K562 (cell line): Measurements from ENCODE around the gene SLC16A1. TPM values are rescaled to one million over a fixed set of nuclear protein-coding genes. Genes with fewer than 3 reads are reported as not detected.

Experiments
- ATAC-seq: fragments of 200-7000 bp; cut with Tn5 transposase; 3 replicates; pipeline ENCODE4 v1.9.1; 2020; ENCODE audit warnings: moderate library complexity
- BruUV-seq: library from RNA; stranded (reverse); fragments of 400-500 nt; replicated peaks from 2 replicates; lab custom pipeline; 2021; lab: Mats Ljungman, UMichigan
- CTCF ChIA-PET: fragments of 300-600 bp; formaldehyde crosslinking; extraction: SDS; loops from one replicate; lab custom pipeline; 2021; ENCODE audit warnings: low intra/inter-chr PET ratio; lab: Yijun Ruan, JAX
- POLR2A ChIA-PET: fragments of 300-600, 350-650 bp; sonication (Branson Sonifier 250); formaldehyde crosslinking; extraction: SDS; loops from one replicate; lab custom pipeline; 2021; ENCODE audit warnings: antibody characterized with exemption, inconsistent platforms; lab: Yijun Ruan, JAX
- DNase-seq, 4 experiments: peaks; one replicate each; pipeline versions ENCODE4 v3.0.0 to v3.0.0-alpha.2; 2011 to 2018; ENCODE audit warnings: low spot score in 3 of 4, mixed read lengths in 3 of 4; ENCODE audit errors: extremely low read depth in 1 of 4
- FAIRE-seq: peaks from 2 replicates; lab custom pipeline; 2011; peaks lifted over from hg19 to GRCh38; lab: Jason Lieb, UNC
- H2AFZ ChIP-seq: 2 replicates; pipeline ENCODE4 v1.6.0; 2011; ENCODE audit warnings: low read depth, low read length, control low read depth, inconsistent platforms
- H3K27ac ChIP-seq: fragments of 200-600 bp; 3 replicates; pipeline ENCODE4 v1.8.0; 2011; ENCODE audit warnings: low read depth, mild to moderate bottlenecking, control low read depth, inconsistent platforms, low read length, moderate library complexity, mixed read lengths; ENCODE audit errors: extremely low read depth
- H3K27me3 ChIP-seq, 2 experiments: fragments of 300-600 bp in 1 of 2; 2 replicates in 1 of 2; 3 replicates in 1 of 2; pipeline versions ENCODE4 v1.6.0 to v1.8.0; 2011; ENCODE audit warnings: inconsistent platforms in 2 of 2, low read length in 2 of 2, mild to moderate bottlenecking in 1 of 2, mixed read lengths in 1 of 2, moderate library complexity in 1 of 2; ENCODE audit not compliant: control insufficient read depth in 2 of 2, insufficient read depth in 2 of 2
- H3K36me3 ChIP-seq: fragments of 300-600 bp; 3 replicates; pipeline ENCODE4 v1.8.0; 2011; ENCODE audit warnings: mild to moderate bottlenecking, low read length, inconsistent platforms; ENCODE audit not compliant: control insufficient read depth, insufficient read depth
- H3K4me1 ChIP-seq, 2 experiments: fragments of 200-600 bp in 1 of 2; replicated peaks in 1 of 2; 2 replicates in 1 of 2; 3 replicates in 1 of 2; pipeline versions ENCODE4 v1.5.1 to v1.8.0; 2011; ENCODE audit warnings: inconsistent platforms in 2 of 2, low read length in 2 of 2, mild to moderate bottlenecking in 1 of 2, mixed read lengths in 1 of 2, moderate library complexity in 1 of 2; ENCODE audit not compliant: control insufficient read depth in 2 of 2, insufficient read depth in 2 of 2
- H3K4me2 ChIP-seq: 2 replicates; pipeline ENCODE4 v1.6.1; 2011; ENCODE audit warnings: low read length, control low read depth, inconsistent platforms, mixed read lengths; ENCODE audit not compliant: insufficient read depth
- H3K4me3 ChIP-seq: fragments of 200-600 bp; sonication (generic), shearing (Covaris generic); 2 replicates; pipeline ENCODE4 v1.5.1; 2016; ENCODE audit warnings: control low read depth, inconsistent platforms
- H3K79me2 ChIP-seq: fragments of 200-600 bp; 3 replicates; pipeline ENCODE4 v1.8.0; 2011; ENCODE audit warnings: low read length, inconsistent platforms; ENCODE audit not compliant: control insufficient read depth, insufficient read depth
- H3K9ac ChIP-seq, 2 experiments: 2 replicates each; pipeline versions ENCODE4 v1.6.0 to v1.6.1; 2011; ENCODE audit warnings: low read depth in 2 of 2, low read length in 2 of 2, control low read depth in 1 of 2, inconsistent platforms in 1 of 2, mild to moderate bottlenecking in 1 of 2, mixed read lengths in 1 of 2; ENCODE audit not compliant: insufficient read depth in 1 of 2
- H3K9me1 ChIP-seq: one replicate; pipeline ENCODE4 v1.6.0; 2011; ENCODE audit warnings: inconsistent platforms, mild to moderate bottlenecking, low read length, moderate library complexity; ENCODE audit not compliant: control insufficient read depth, insufficient read depth
- H3K9me3 ChIP-seq: replicated peaks from 2 replicates; pipeline ENCODE4 v1.5.1; 2011; ENCODE audit warnings: low read depth, low read length, inconsistent platforms; ENCODE audit not compliant: control insufficient read depth, insufficient read depth
- H4K20me1 ChIP-seq: replicated peaks from 2 replicates; pipeline ENCODE4 v1.6.1; 2011; ENCODE audit warnings: low read length, inconsistent platforms, mixed read lengths; ENCODE audit not compliant: control insufficient read depth, insufficient read depth
- CBFB ChIP-seq: sonication (generic); formaldehyde crosslinking; IDR thresholded peaks from 2 replicates; pipeline ENCODE4 v1.4.0; 2020; ENCODE audit warnings: mild to moderate bottlenecking, missing genetic modification reagents
- FOXJ2 ChIP-seq: fragments of 200-800 bp; sonication (Bioruptor generic); IDR thresholded peaks from 2 replicates; pipeline ENCODE4 v1.6.1; 2016; ENCODE audit warnings: missing genetic modification characterization, missing compliant biosample characterization
- GABPB1 ChIP-seq: sonication (generic); formaldehyde crosslinking; IDR thresholded peaks from 2 replicates; pipeline ENCODE4 v1.8.0; 2022; ENCODE audit warnings: mild to moderate bottlenecking, missing genetic modification reagents
- MAFK ChIP-seq: IDR thresholded peaks from 2 replicates; pipeline ENCODE4 v1.6.1; 2011; ENCODE audit warnings: low read length, improper control_type of control experiment
- MCM7 ChIP-seq, 2 experiments: fragments of 450-650 bp; IDR thresholded peaks; 2 replicates each; pipeline ENCODE4 v1.6.1; 2016 to 2018
- NCOR1 ChIP-seq: fragments of 450-650 bp; IDR thresholded peaks from 2 replicates; pipeline ENCODE4 v1.6.1; 2016; ENCODE audit warnings: mild to moderate bottlenecking, moderate library complexity
- NELFE ChIP-seq: IDR thresholded peaks from 2 replicates; pipeline ENCODE4 v1.6.1; 2011; ENCODE audit warnings: mild to moderate bottlenecking; ENCODE audit not compliant: insufficient read depth, insufficient read length
- POLR2G ChIP-seq: fragments of 200-400 bp; formaldehyde crosslinking; IDR thresholded peaks from 2 replicates; pipeline ENCODE4 v1.6.1; 2017; ENCODE audit warnings: low read depth, mild to moderate bottlenecking, antibody characterized with exemption, low read length, moderate library complexity
- RBM22 ChIP-seq: fragments of 200-400 bp; formaldehyde crosslinking; IDR thresholded peaks from 2 replicates; pipeline ENCODE4 v1.6.1; 2018; ENCODE audit warnings: low read length, low read depth; ENCODE audit not compliant: poor library complexity, severe bottlenecking
- TAF15 ChIP-seq: fragments of 200-400 bp; formaldehyde crosslinking; IDR thresholded peaks from 2 replicates; pipeline ENCODE4 v1.6.1; 2017; ENCODE audit warnings: mild to moderate bottlenecking, low read depth, low read length, moderate library complexity
- ZBTB33 ChIP-seq: sonication (generic); formaldehyde crosslinking; IDR thresholded peaks from 2 replicates; pipeline ENCODE4 v1.8.1; 2023; ENCODE audit warnings: mild to moderate bottlenecking, missing genetic modification reagents
- ZNF324 ChIP-seq: fragments of 250-450 bp; sonication (Bioruptor Pico); IDR thresholded peaks from 2 replicates; pipeline ENCODE4 v1.4.0; 2020; ENCODE audit warnings: mild to moderate bottlenecking
- WGBS: fragments of 100-300 bp; shearing (Covaris generic); methylation state at CpG from one replicate; pipeline ENCODE4 v1.1.6; 2016; ENCODE audit warnings: low coverage, mixed read lengths; ENCODE audit not compliant: insufficient coverage; ENCODE audit errors: missing lambda C conversion rate; 5-methylcytosine and 5-hydroxymethylcytosine counted together
- in situ Hi-C: fragments of 300-500 bp; cut with MboI; formaldehyde crosslinking; loops from 4 replicates; pipeline ENCODE4 v1.15.0; 2018; ENCODE audit warnings: inconsistent platforms, mixed read lengths
- intact Hi-C: fragments of 100-400 bp; cut with micrococcal nuclease; formaldehyde crosslinking; loops from 2 replicates; pipeline ENCODE4 v1.14.2; 2022
- polyA plus RNA-seq, 8 experiments: library from polyadenylated mRNA; depleted of rRNA in 4 of 8; stranded (reverse) in 5 of 8; unstranded in 3 of 8; fragments of >200 nt; fragmentation: Nextera tagmentation in 2 of 8; fragmentation: Illumina TruSeq in 1 of 8; extraction: Ambion mirVana in 2 of 8; extraction: Trizol in 1 of 8; gene quantifications; 2 replicates each; pipeline versions ENCODE4 v1.2.1 to v1.2.3, GENCODE V29; 2011 to 2014; ENCODE audit warnings: inconsistent platforms in 1 of 8, missing spikeins in 1 of 8
- total RNA-seq, 7 experiments: library from RNA; depleted of rRNA in 6 of 7; stranded (reverse); fragments of >200 nt in 6 of 7; fragmentation: Illumina TruSeq in 2 of 7; extraction: Trizol in 2 of 7; gene quantifications; 2 replicates each; pipeline versions ENCODE4 v1.2.1 to v1.2.3, GENCODE V29; 2011 to 2021; ENCODE audit warnings: low replicate concordance in 1 of 7
- TF ChIP-seq, protein P1 (sequence below): fragments of 250-450 bp; sonication (Bioruptor Pico); IDR thresholded peaks from 2 replicates; pipeline ENCODE4 v1.4.0; 2020
- TF ChIP-seq, protein P2 (sequence below): fragments of 450-650 bp; IDR thresholded peaks from 2 replicates; pipeline ENCODE4 v1.6.1; 2017; ENCODE audit warnings: antibody characterized with exemption, mild to moderate bottlenecking

Gene SLC16A1
- total and polyA plus RNA-seq, 9 of the 15 experiments (the other 6 are each of a cell fraction or from before 2014, with no cell fraction given), result 73.1 to 244 (median 117) TPM

- peak; percentile 98 for TF ChIP-seq ZBTB33 (CRISPR knock-in tag)
- TF ChIP-seq ZNF324, result no peak
These were observed 32.0 kb downstream of the SLC16A1 start (continued) for GRCh38 chr1:112923959-112924349.

GRCh38 chr1:112923234-112923958, 32.6 kb downstream of the SLC16A1 start:
- 97% methylated on average over 24 of the region's 25 CpGs for WGBS
- FAIRE-seq, result no peak
- CTCF ChIA-PET, result no interaction called here

More at GRCh38 chr1:112923234-112923958, 32.6 kb downstream of the SLC16A1 start:
- H3K9ac ChIP-seq, result peak overlapping the region in 1 of 2 experiments; percentile 32; a peak in 1 of 4 replicates
- H3K79me2 ChIP-seq, result peaks cover 51% of the 10 kb centered on the region
- BruUV-seq, result no TSS peak
- no peak overlapping the region for H3K4me2 ChIP-seq
- POLR2A ChIA-PET, result interaction anchor here (1.6 to 5.6 kb wide), 3 partner anchors 10 to 13 kb away, joined by 3 to 44 read pairs (median 11); no protein-coding TSS in a partner anchor
- H3K4me3 ChIP-seq, result no peak overlapping the region
- H3K4me1 ChIP-seq, result peaks cover 0 to 7% of the 10 kb centered on the region in 2 experiments; a peak in 1 of 5 replicates
- H3K27ac ChIP-seq, result no peak overlapping the region
- no peaks in the 10 kb centered on the region for H3K27me3 ChIP-seq
- intact Hi-C loops, result no loop called here
- peaks cover 93% of the 10 kb centered on the region for H3K36me3 ChIP-seq
- TF ChIP-seq MAFK (no peak), CBFB (CRISPR knock-in tag) (no peak), RBM22 (peak; percentile 80), MCM7 (IDR thresholded peaks at IDR 0.05) (no peak), TAF15 (0 out of 2 replicates have a peak, but pooled peaks have one; percentile 51), NCOR1 (no peak), GABPB1 (CRISPR knock-in tag) (no peak), FOXJ2 (tag) (no peak), POLR2G (peak; percentile 57), NELFE (no peak)
- TF ChIP-seq, protein P1, sequence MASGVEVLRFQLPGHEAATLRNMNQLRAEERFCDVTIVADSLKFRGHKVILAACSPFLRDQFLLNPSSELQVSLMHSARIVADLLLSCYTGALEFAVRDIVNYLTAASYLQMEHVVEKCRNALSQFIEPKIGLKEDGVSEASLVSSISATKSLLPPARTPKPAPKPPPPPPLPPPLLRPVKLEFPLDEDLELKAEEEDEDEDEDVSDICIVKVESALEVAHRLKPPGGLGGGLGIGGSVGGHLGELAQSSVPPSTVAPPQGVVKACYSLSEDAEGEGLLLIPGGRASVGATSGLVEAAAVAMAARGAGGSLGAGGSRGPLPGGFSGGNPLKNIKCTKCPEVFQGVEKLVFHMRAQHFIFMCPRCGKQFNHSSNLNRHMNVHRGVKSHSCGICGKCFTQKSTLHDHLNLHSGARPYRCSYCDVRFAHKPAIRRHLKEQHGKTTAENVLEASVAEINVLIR (CRISPR knock-in tag), result no peak
- TF ChIP-seq, protein P2, sequence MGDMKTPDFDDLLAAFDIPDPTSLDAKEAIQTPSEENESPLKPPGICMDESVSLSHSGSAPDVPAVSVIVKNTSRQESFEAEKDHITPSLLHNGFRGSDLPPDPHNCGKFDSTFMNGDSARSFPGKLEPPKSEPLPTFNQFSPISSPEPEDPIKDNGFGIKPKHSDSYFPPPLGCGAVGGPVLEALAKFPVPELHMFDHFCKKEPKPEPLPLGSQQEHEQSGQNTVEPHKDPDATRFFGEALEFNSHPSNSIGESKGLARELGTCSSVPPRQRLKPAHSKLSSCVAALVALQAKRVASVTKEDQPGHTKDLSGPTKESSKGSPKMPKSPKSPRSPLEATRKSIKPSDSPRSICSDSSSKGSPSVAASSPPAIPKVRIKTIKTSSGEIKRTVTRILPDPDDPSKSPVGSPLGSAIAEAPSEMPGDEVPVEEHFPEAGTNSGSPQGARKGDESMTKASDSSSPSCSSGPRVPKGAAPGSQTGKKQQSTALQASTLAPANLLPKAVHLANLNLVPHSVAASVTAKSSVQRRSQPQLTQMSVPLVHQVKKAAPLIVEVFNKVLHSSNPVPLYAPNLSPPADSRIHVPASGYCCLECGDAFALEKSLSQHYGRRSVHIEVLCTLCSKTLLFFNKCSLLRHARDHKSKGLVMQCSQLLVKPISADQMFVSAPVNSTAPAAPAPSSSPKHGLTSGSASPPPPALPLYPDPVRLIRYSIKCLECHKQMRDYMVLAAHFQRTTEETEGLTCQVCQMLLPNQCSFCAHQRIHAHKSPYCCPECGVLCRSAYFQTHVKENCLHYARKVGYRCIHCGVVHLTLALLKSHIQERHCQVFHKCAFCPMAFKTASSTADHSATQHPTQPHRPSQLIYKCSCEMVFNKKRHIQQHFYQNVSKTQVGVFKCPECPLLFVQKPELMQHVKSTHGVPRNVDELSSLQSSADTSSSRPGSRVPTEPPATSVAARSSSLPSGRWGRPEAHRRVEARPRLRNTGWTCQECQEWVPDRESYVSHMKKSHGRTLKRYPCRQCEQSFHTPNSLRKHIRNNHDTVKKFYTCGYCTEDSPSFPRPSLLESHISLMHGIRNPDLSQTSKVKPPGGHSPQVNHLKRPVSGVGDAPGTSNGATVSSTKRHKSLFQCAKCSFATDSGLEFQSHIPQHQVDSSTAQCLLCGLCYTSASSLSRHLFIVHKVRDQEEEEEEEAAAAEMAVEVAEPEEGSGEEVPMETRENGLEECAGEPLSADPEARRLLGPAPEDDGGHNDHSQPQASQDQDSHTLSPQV, result no peak
- TF ChIP-seq, all 486 proteins: peak for 3
- H3K9me1 ChIP-seq, result no peaks in the 10 kb centered on the region
- in situ Hi-C loops, result no loop called here
- no peak for DNase-seq
- no peaks in the 10 kb centered on the region for H4K20me1 ChIP-seq
- peak; percentile 17 for ATAC-seq
- H2AFZ ChIP-seq, result no peak overlapping the region
- H3K9me3 ChIP-seq, result no peaks in the 10 kb centered on the region
